Hindlimb muscle (tissue), 1 donor: ENCODE data around the gene NT5C3A. TPM values are rescaled to one million over a fixed set of nuclear protein-coding genes. Genes with fewer than 3 reads are reported as not detected.
"Not testable (repeated sequence)": the region's sequence is repeated elsewhere in the genome, so short reads cannot be mapped to it uniquely, and the experiment has no call there.

Experiments
- DNase-seq: peaks from one replicate; pipeline ENCODE4 v3.0.0-alpha.2; 2013
- polyA plus RNA-seq: library from polyadenylated mRNA; unstranded; fragments of 120-200 nt; gene quantifications from one replicate; pipeline ENCODE4 v1.2.1, GENCODE V29; 2013; ENCODE audit not compliant: insufficient read length

NT5C3A gene
- 29.0 TPM for polyA plus RNA-seq

- DNase-seq: peak; percentile 58
Observed at GRCh38 chr7:33062023-33062781, at the start of gene NT5C3A. NT5C3A (minus strand) TSS chr7:33062776; CDS start chr7:33062705, 71 bp downstream.

GRCh38 chr7:33111614-33112013, 49.0 kb upstream of the NT5C3A start:
- DNase-seq: no peak

- DNase-seq: no peak
Observed at GRCh38 chr7:33109758-33110238, 47.2 kb upstream of the NT5C3A start.

GRCh38 chr7:33109005-33109757, 46.6 kb upstream of the NT5C3A start, which contains the start of gene RP9:
RP9 (minus strand) TSS chr7:33109404; CDS start chr7:33109372, 32 bp downstream.
- peak; percentile 76 for DNase-seq

- peak; percentile 2 for DNase-seq
Observed at GRCh38 chr7:33108554-33109004, 46.0 kb upstream of the NT5C3A start.

- DNase-seq: peak; percentile 45
Observed at GRCh38 chr7:33107136-33108066, 44.8 kb upstream of the NT5C3A start.

- no peak for DNase-seq
Observed at GRCh38 chr7:33101906-33102305, 39.3 kb upstream of the NT5C3A start.

- DNase-seq: no peak
Observed at GRCh38 chr7:33100770-33101169, 38.2 kb upstream of the NT5C3A start.

GRCh38 chr7:33099154-33099940, 36.8 kb upstream of the NT5C3A start:
- no peak for DNase-seq

GRCh38 chr7:33094745-33095275, 32.2 kb upstream of the NT5C3A start:
- DNase-seq: not testable (repeated sequence)

- no peak for DNase-seq
Observed at GRCh38 chr7:33093266-33093665, 30.7 kb upstream of the NT5C3A start.

- DNase-seq: no peak
Observed at GRCh38 chr7:33091641-33092191, 29.1 kb upstream of the NT5C3A start.

- no peak for DNase-seq
Observed at GRCh38 chr7:33091111-33091531, 28.5 kb upstream of the NT5C3A start.

GRCh38 chr7:33089142-33089541, 26.6 kb upstream of the NT5C3A start:
- DNase-seq: no peak

- DNase-seq: no peak
Observed at GRCh38 chr7:33087858-33088257, 25.3 kb upstream of the NT5C3A start.

- no peak for DNase-seq
Observed at GRCh38 chr7:33087356-33087755, 24.8 kb upstream of the NT5C3A start.

GRCh38 chr7:33079763-33080690, 17.5 kb upstream of the NT5C3A start:
- no peak for DNase-seq

GRCh38 chr7:33079096-33079495, 16.5 kb upstream of the NT5C3A start:
- no peak for DNase-seq

- DNase-seq: no peak
Observed at GRCh38 chr7:33076737-33077136, 14.2 kb upstream of the NT5C3A start.
